ENCODE results near the gene TPCN1. TPM values are rescaled to one million over a fixed set of nuclear protein-coding genes. Genes with fewer than 3 reads are reported as not detected.

Gene TPCN1
- total and polyA plus RNA-seq, 2 experiments from 2014 or later: 14.4 to 16.2 TPM

- TF ChIP-seq, protein P1, sequence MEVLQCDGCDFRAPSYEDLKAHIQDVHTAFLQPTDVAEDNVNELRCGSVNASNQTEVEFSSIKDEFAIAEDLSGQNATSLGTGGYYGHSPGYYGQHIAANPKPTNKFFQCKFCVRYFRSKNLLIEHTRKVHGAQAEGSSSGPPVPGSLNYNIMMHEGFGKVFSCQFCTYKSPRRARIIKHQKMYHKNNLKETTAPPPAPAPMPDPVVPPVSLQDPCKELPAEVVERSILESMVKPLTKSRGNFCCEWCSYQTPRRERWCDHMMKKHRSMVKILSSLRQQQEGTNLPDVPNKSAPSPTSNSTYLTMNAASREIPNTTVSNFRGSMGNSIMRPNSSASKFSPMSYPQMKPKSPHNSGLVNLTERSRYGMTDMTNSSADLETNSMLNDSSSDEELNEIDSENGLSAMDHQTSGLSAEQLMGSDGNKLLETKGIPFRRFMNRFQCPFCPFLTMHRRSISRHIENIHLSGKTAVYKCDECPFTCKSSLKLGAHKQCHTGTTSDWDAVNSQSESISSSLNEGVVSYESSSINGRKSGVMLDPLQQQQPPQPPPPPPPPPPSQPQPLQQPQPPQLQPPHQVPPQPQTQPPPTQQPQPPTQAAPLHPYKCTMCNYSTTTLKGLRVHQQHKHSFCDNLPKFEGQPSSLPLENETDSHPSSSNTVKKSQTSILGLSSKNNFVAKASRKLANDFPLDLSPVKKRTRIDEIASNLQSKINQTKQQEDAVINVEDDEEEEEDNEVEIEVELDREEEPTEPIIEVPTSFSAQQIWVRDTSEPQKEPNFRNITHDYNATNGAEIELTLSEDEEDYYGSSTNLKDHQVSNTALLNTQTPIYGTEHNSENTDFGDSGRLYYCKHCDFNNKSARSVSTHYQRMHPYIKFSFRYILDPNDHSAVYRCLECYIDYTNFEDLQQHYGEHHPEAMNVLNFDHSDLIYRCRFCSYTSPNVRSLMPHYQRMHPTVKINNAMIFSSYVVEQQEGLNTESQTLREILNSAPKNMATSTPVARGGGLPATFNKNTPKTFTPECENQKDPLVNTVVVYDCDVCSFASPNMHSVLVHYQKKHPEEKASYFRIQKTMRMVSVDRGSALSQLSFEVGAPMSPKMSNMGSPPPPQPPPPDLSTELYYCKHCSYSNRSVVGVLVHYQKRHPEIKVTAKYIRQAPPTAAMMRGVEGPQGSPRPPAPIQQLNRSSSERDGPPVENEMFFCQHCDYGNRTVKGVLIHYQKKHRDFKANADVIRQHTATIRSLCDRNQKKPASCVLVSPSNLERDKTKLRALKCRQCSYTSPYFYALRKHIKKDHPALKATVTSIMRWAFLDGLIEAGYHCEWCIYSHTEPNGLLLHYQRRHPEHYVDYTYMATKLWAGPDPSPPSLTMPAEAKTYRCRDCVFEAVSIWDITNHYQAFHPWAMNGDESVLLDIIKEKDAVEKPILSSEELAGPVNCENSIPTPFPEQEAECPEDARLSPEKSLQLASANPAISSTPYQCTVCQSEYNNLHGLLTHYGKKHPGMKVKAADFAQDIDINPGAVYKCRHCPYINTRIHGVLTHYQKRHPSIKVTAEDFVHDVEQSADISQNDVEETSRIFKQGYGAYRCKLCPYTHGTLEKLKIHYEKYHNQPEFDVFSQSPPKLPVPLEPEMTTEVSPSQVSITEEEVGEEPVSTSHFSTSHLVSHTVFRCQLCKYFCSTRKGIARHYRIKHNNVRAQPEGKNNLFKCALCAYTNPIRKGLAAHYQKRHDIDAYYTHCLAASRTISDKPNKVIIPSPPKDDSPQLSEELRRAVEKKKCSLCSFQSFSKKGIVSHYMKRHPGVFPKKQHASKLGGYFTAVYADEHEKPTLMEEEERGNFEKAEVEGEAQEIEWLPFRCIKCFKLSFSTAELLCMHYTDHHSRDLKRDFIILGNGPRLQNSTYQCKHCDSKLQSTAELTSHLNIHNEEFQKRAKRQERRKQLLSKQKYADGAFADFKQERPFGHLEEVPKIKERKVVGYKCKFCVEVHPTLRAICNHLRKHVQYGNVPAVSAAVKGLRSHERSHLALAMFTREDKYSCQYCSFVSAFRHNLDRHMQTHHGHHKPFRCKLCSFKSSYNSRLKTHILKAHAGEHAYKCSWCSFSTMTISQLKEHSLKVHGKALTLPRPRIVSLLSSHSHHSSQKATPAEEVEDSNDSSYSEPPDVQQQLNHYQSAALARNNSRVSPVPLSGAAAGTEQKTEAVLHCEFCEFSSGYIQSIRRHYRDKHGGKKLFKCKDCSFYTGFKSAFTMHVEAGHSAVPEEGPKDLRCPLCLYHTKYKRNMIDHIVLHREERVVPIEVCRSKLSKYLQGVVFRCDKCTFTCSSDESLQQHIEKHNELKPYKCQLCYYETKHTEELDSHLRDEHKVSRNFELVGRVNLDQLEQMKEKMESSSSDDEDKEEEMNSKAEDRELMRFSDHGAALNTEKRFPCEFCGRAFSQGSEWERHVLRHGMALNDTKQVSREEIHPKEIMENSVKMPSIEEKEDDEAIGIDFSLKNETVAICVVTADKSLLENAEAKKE (CRISPR knock-in tag; IDR thresholded peaks at IDR 0.05): no peak
- TF ChIP-seq CREB1 (CRISPR knock-in tag; IDR thresholded peaks at IDR 0.05; ENCODE audit: low read depth) (no peak), EZH2phosphoT487 (IDR thresholded peaks at IDR 0.05; ENCODE audit: unreplicated experiment) (no peak), ZNF114 (CRISPR knock-in tag; IDR thresholded peaks at IDR 0.05) (no peak), JUNB (IDR thresholded peaks at IDR 0.05; ENCODE audit: unreplicated experiment) (no peak), POLR2AphosphoS5 (IDR thresholded peaks at IDR 0.05; ENCODE audit: low read depth) (no peak), STAT1 (IDR thresholded peaks at IDR 0.05; ENCODE audit: unreplicated experiment) (no peak), EZH2 (IDR thresholded peaks at IDR 0.05; ENCODE audit: low read depth, unreplicated experiment) (no peak), ETS1 (IDR thresholded peaks at IDR 0.05) (no peak)
- TF ChIP-seq, protein P2, sequence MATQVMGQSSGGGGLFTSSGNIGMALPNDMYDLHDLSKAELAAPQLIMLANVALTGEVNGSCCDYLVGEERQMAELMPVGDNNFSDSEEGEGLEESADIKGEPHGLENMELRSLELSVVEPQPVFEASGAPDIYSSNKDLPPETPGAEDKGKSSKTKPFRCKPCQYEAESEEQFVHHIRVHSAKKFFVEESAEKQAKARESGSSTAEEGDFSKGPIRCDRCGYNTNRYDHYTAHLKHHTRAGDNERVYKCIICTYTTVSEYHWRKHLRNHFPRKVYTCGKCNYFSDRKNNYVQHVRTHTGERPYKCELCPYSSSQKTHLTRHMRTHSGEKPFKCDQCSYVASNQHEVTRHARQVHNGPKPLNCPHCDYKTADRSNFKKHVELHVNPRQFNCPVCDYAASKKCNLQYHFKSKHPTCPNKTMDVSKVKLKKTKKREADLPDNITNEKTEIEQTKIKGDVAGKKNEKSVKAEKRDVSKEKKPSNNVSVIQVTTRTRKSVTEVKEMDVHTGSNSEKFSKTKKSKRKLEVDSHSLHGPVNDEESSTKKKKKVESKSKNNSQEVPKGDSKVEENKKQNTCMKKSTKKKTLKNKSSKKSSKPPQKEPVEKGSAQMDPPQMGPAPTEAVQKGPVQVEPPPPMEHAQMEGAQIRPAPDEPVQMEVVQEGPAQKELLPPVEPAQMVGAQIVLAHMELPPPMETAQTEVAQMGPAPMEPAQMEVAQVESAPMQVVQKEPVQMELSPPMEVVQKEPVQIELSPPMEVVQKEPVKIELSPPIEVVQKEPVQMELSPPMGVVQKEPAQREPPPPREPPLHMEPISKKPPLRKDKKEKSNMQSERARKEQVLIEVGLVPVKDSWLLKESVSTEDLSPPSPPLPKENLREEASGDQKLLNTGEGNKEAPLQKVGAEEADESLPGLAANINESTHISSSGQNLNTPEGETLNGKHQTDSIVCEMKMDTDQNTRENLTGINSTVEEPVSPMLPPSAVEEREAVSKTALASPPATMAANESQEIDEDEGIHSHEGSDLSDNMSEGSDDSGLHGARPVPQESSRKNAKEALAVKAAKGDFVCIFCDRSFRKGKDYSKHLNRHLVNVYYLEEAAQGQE (IDR thresholded peaks at IDR 0.05; ENCODE audit: unreplicated experiment): no peak
- TF ChIP-seq, protein P3, sequence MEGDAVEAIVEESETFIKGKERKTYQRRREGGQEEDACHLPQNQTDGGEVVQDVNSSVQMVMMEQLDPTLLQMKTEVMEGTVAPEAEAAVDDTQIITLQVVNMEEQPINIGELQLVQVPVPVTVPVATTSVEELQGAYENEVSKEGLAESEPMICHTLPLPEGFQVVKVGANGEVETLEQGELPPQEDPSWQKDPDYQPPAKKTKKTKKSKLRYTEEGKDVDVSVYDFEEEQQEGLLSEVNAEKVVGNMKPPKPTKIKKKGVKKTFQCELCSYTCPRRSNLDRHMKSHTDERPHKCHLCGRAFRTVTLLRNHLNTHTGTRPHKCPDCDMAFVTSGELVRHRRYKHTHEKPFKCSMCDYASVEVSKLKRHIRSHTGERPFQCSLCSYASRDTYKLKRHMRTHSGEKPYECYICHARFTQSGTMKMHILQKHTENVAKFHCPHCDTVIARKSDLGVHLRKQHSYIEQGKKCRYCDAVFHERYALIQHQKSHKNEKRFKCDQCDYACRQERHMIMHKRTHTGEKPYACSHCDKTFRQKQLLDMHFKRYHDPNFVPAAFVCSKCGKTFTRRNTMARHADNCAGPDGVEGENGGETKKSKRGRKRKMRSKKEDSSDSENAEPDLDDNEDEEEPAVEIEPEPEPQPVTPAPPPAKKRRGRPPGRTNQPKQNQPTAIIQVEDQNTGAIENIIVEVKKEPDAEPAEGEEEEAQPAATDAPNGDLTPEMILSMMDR (conservative IDR thresholded peaks at IDR 0.05; ENCODE audit: low read depth in 2 of 2): no peak
These were observed 21.1 kb upstream of the TPCN1 start (continued) for GRCh38 chr12:113200021-113200797.
